ENCODE results near the gene SH3PXD2B. TPM values are rescaled to one million over a fixed set of nuclear protein-coding genes. Genes with fewer than 3 reads are reported as not detected.

The SH3PXD2B gene
- total RNA-seq, 1 donor: 28.1 TPM

GRCh38 chr5:172303572-172304335, 150.6 kb downstream of the SH3PXD2B start:
- H3K4me3 ChIP-seq (ENCODE audit: low read depth, low read length): no peak overlapping the region
- DNase-seq (ENCODE audit: low read depth): peak; percentile 64
- no peak for TF ChIP-seq CTCF (IDR thresholded peaks at IDR 0.05; ENCODE audit: insufficient read depth, low read depth, low read length)

- H3K4me3 ChIP-seq (ENCODE audit: low read depth, low read length): no peak overlapping the region
- no peak for TF ChIP-seq CTCF (IDR thresholded peaks at IDR 0.05; ENCODE audit: insufficient read depth, low read depth, low read length)
- DNase-seq (ENCODE audit: low read depth): no peak
Measured at GRCh38 chr5:172303162-172303561, 151.2 kb downstream of the SH3PXD2B start.

- DNase-seq (ENCODE audit: low read depth): no peak
- no peak overlapping the region for H3K4me3 ChIP-seq (ENCODE audit: low read depth, low read length)
- no peak for TF ChIP-seq CTCF (IDR thresholded peaks at IDR 0.05; ENCODE audit: insufficient read depth, low read depth, low read length)
Measured at GRCh38 chr5:172302047-172302710, 152.1 kb downstream of the SH3PXD2B start.

GRCh38 chr5:172299916-172300439, 154.3 kb downstream of the SH3PXD2B start:
- DNase-seq (ENCODE audit: low read depth): peak; percentile 87
- no peak for TF ChIP-seq CTCF (IDR thresholded peaks at IDR 0.05; ENCODE audit: insufficient read depth, low read depth, low read length)
- H3K4me3 ChIP-seq (ENCODE audit: low read depth, low read length): no peak overlapping the region

- DNase-seq (ENCODE audit: low read depth): no peak
- TF ChIP-seq CTCF (IDR thresholded peaks at IDR 0.05; ENCODE audit: insufficient read depth, low read depth, low read length): no peak
- H3K4me3 ChIP-seq (ENCODE audit: low read depth, low read length): no peak overlapping the region
Measured at GRCh38 chr5:172294831-172295230, 159.5 kb downstream of the SH3PXD2B start.

- H3K4me3 ChIP-seq (ENCODE audit: low read depth, low read length): no peak overlapping the region
- no peak for DNase-seq (ENCODE audit: low read depth)
- no peak for TF ChIP-seq CTCF (IDR thresholded peaks at IDR 0.05; ENCODE audit: insufficient read depth, low read depth, low read length)
Measured at GRCh38 chr5:172293745-172294342, 160.5 kb downstream of the SH3PXD2B start.
